GDM1 (cell line): Measurements from ENCODE around the gene UCKL1.
"Not testable (repeated sequence)": the region's sequence is repeated elsewhere in the genome, so short reads cannot be mapped to it uniquely, and the experiment has no call there.

Source experiments
- DNase-seq: peaks from one replicate; lab custom pipeline; 2025; lab: John Stamatoyannopoulos, UW

Gene UCKL1

DNA sequence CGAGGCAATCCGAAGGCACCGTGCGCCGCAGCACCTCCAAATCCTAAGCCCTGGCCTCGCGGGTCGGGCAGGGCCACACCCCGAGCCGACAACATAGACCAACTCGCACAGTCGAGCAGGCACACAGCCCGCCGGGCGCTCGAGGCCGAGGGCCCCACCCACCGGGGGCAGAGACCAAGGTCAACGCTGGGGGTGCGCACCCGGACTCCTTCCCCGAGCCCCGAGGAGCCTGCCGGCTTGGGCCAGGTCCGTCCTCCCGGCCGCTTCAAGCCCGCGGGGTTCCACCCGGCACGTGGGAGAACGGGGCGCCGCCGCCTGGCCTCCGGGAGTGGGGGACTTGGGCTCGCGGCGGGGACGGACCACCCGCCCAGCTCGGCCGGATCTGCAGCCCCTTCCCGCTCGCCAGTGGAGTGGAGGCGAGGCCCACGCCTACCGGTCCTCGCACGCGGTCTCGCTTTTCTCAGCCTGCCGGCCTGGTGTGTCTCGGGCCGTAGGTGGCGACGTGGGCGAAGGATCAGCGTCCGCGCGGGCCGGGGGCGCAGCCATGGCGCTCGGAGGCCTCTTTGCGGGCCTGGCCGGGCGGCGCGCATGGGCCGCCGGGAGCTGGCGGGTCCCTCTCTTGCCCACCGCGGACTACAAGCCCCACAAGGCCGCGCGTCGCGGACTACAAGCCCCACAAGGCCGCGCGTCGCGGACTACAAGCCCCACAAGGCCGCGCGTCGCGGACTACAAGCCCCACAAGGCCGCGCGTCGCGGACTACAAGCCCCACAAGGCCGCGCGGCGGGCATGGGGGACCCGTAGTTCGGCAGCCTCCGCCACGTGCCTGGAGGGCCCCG is at the start of gene UCKL1:
TSS of gene UCKL1 (minus strand) at position 590 of the 837 bp plus-strand sequence. CDS start at position 546, 44 bp downstream.
- peak; percentile 86 for DNase-seq

- DNase-seq = no peak
Observed at GRCh38 chr20:64005394-64005793, 49.2 kb upstream of the UCKL1 start.

DNA sequence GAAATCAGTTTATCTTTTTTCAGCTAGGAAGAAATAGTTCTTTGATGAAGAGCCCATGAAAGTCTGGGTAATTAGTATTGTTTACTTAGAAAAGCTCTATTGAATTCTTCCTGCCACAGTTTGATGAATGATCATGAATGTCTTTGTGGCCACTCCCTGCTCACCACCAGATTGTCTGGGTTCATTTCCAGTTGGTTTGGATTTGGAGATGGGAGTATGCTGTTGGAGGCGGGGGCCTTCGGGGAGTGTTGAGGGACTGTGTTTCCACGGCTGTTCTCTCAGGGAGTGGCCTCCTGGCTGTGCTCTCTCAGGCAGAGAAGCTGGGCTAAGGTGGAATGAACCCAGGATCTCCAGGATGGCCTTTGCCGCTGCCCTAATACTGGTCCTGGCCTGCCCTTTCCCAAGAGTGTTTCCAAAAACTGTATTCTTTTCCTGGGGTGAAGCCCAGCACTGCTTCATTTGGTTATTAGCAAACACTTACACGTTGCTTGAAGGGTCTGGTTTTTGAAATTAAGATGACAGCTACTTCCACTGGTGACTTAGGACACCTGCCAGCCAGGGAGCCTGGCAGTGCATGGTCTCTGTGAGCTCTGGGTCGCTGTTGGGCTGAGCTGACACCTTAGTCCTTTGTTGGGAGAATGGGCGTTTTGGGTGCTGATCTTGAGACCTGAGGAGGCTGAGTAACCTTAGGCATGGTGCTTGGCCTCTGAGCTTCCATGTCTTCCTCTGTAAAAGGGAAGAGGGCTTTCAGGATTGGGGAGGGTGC is 47.9 kb upstream of the UCKL1 start:
- no peak for DNase-seq

- DNase-seq = no peak
Observed at GRCh38 chr20:64001607-64002011, 45.4 kb upstream of the UCKL1 start.

- no peak for DNase-seq
Observed at GRCh38 chr20:64000906-64001305, 44.7 kb upstream of the UCKL1 start.

- DNase-seq = no peak
Observed at GRCh38 chr20:63982937-63983336, 26.7 kb upstream of the UCKL1 start.

- DNase-seq = peak; percentile 95
Observed at GRCh38 chr20:63980806-63981728, 24.9 kb upstream of the UCKL1 start, which contains the start of gene PRPF6. TSS of gene PRPF6 (plus strand) at chr20:63981132. CDS start at chr20:63981246, 114 bp downstream.

GRCh38 chr20:63980317-63980805 is 24.1 kb upstream of the UCKL1 start:
- no peak for DNase-seq

- DNase-seq = peak; percentile 71
Observed at GRCh38 chr20:63979557-63980316, 23.5 kb upstream of the UCKL1 start, which contains the start of gene SAMD10. TSS of gene SAMD10 (minus strand) at chr20:63979642. CDS start at chr20:63979467, 175 bp downstream.

- DNase-seq = no peak
Observed at GRCh38 chr20:63979229-63979556, 23.0 kb upstream of the UCKL1 start.

DNA sequence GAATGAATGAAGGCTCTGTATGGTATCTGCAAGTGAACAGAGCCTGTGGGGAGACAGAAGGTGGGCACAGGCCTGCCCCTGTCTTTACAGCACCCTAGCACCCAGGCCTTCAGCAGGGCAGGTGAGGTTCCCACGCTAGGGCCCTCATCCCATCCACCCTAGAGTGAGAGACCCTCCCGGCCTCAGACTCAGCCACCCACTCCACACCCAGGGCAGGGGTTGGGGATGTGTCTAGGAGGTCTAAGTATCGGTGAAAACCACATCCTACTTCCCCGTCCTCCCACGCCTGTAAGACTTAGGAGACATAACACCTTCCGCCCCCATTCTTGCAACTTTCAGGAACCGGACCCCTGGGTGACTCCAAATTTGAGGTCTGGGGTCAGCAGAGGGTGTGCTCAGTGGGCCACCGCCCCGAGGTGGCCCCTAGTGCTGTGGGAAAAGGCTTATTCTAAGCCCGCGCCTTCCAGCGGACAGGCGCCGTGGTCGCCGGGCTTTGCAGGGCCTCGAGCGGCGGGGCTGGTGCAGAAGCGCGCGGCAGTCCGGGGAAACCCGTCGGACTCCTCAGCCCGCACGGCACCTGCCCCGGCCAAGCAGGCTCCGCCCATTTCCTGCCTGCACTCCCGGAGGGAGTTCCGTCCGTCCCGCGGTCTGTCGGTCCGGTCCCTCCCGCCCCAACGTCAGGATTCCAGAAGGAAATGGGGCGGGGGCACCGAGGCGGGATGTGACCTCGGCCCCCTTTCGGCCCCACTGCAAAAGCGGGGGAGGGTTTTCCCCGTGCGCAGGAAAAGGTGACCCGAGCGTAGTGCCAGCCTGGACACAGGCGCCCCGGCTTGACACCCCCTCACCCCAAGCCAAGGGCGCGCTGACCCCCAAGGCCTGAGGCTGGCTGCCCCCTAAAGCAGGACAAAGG is 22.4 kb upstream of the UCKL1 start:
- peak; percentile 57 for DNase-seq

DNA sequence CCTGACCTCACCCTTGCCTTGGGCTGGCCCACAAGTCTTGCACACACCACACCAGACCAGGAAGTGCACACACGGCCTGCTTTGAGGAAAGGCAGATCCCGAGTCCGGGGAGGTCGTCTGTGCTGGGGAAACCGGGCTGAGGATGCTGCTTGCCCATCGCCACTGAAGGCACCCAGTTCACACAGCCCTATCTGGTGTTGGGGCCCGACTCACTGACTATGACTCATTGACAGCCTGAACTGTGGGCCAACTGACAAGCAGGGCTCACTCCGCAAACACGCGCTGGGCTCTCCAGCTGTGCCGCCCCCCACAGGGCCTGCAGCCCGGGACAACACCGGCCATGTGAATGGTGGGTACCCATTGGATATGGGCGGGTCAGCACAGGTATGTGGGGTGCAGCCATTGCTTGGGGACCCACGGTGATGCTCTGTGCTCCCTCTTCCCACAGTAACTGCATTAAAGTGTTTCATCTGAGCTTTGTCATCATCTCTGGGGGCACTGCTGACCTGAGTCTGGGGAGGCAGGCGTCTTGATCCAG is 21.6 kb upstream of the UCKL1 start:
- DNase-seq = no peak

DNA sequence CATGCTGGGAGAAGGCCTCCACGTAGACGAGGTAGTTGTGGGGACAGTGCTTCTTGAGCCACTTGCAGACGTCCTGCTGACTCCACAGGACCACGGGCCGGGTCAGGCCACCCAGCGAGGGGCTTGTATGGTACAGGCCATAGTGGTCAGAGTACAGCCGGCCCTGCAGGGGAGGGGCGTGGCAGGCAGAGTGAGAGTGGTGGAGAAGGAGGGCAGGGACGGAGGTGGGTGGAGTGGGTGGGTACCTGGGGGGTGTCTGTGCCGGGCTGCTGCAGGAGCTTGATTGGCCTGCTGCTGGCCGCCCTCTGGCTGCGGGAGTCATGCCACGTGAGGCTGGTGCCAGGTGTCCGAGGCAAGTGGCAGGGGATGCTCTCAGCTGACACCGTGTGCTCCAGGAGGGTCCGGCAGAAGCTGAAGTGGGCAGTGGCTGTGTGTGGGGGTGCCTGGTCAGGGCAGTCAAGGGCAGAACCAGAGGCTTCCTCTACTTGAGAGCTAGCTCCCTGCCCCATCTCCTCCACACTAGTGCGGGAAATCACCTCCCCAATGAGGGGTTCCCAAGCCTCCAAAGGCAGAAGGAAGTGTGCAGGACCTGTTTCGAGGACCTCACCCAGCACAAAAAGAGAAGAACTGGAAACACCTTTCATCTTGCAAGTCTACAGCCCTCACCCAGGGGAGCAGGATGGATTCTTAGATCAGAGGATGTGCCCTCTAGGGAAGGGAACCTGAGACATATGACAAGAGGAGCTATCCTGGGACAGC is 20.9 kb upstream of the UCKL1 start:
- DNase-seq = no peak

GRCh38 chr20:63976511-63976910 is 20.3 kb upstream of the UCKL1 start:
- not testable (repeated sequence) for DNase-seq

DNA sequence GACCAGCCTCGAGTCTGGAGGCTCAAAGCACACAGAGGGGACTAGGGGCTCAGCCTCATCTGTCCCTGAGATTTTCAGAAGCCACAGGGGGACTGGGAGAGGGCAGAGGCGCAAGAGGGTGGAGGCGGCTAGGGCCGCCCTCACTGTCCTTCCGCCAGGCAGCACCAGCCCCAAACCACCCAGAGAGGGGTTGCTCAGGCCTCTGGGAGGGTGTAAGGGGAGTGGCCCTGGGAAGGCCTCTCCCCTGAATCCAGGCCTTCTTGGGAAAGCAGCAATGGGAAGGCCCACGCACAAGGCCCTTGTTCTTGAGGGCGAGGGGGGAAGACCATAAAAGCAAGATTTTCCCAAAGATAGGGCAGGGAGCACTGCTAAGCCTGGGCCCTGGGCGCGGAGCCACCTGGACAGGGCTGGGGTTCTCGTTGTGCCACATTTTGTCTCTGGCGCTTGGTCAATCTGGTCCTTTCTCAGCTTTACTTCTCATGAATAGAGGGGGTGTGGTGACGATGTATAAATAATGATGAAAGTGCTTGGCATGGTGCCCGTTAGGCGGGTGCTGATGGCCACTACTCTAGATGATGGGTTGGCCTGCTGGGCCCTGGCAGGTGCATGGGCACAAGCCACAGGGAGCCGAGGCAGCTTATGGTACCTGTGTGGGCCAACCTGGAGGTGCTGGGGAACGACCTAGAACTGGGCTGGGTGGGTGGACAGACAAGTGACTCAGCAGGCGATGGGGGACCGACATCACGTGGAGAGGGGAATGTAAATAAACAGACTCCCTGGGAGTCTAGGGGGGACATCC is 18.4 kb upstream of the UCKL1 start:
- no peak for DNase-seq

DNA sequence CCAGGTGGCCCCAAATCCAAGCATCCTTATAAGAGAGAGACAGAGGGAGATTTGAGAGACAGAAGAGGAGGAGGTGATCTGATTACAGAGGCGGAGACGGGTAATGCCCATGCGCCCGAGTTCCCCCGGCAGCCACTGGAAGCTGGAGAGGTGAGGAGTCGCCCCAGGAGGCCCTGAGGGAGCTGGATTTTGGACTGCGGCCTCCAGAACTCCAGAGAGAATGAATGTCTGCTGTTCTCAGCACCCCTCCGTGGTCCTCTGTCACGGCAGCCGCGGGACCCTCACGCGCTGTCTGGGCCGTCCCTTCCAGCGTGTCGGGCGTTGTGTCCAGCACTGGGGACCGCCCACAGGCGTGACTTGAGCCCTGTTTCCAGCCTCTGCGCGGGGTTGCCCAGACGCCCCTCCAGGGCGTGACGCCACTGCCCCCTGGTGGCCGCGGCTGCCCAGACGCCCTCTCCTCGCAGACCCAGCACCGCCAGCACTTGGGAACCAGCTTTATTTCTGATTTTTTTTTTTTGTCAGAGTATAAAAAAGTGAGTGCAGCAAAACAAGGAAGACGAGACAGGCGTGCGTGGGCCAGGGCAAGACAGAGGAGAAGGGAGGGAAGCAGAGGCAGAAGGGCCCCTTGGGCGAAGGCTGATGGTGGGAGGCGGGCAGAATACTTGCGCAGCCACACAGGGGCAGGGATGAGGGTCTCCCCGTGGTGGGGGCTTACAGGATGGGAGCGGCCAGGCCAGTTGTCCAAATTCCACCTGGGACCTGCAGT is 17.6 kb upstream of the UCKL1 start:
- peak; percentile 72 for DNase-seq

DNA sequence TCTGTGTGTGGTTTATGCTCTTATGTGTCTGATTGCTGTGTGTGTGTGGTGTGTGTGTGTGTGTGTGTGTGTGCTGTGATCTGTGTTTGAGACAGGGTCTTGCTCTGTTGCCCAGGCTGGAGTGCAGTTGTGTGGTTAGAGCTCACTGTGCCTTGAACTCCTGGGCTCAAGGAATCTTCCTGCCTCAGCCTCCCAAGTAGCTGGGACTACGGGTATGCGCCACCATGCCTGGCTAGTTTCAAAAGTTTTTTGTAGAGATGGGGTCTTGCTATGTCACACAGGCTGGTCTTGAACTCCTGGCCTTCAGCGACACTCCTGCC is 16.9 kb upstream of the UCKL1 start:
- DNase-seq = no peak
